Spleen (tissue), 7 donors: Measurements from ENCODE around the gene MYO5A.

Experiments used
- POLR2AphosphoS5 ChIP-seq, 3 donors: sonication (generic); formaldehyde crosslinking; IDR thresholded peaks; one replicate each; pipeline ENCODE4 v1.5.1; 2017; ENCODE audit warnings: antibody characterized with exemption in 3 of 3
- TF ChIP-seq, protein P1 (sequence below), 11 experiments: fragments of 200-600 bp in 7 of 11; fragments of 450-650 bp in 4 of 11; sonication (generic) in 4 of 11; IDR thresholded peaks in 8 of 11; conservative IDR thresholded peaks in 3 of 11; 1 replicate in 7 of 11; 2 replicates in 4 of 11; pipeline versions ENCODE4 v1.4.0 to v1.8.0; 2016 to 2021; ENCODE audit warnings: antibody characterized with exemption in 11 of 11, inconsistent platforms in 4 of 11, mild to moderate bottlenecking in 1 of 11
- donor health status: DM: no; HTN: no; CAD: no; lungs with moderate emphysema.
- donor health status: DM: no; HTN: no; CAD: no.
- donor health status: DM: no; HTN: no; CAD: no.

DNA sequence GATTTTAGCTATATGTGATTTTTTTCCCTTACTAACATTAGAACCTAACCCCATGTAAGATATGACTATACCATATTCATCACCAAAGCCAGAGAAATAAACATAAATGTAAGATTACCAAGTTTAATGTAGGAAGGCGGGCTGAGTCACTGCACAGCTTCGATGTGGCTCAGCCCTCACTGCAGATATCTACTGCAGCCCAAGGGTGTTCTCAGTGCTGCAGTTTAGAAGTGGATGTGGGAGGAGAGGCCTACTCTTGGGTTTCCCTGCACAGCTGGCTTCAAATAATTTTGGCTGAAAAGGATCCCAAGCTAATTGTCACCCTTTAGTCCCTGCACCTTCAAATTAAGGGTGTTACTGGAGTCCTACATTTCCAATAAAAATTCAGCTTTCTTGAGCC is 30.9 kb upstream of the MYO5A start:
- TF ChIP-seq POLR2AphosphoS5 (IDR thresholded peaks at IDR 0.05), result no peak
- TF ChIP-seq, protein P1, sequence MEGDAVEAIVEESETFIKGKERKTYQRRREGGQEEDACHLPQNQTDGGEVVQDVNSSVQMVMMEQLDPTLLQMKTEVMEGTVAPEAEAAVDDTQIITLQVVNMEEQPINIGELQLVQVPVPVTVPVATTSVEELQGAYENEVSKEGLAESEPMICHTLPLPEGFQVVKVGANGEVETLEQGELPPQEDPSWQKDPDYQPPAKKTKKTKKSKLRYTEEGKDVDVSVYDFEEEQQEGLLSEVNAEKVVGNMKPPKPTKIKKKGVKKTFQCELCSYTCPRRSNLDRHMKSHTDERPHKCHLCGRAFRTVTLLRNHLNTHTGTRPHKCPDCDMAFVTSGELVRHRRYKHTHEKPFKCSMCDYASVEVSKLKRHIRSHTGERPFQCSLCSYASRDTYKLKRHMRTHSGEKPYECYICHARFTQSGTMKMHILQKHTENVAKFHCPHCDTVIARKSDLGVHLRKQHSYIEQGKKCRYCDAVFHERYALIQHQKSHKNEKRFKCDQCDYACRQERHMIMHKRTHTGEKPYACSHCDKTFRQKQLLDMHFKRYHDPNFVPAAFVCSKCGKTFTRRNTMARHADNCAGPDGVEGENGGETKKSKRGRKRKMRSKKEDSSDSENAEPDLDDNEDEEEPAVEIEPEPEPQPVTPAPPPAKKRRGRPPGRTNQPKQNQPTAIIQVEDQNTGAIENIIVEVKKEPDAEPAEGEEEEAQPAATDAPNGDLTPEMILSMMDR (IDR thresholded peaks at IDR 0.05 in 8 of 11, conservative IDR thresholded peaks at IDR 0.05 in 3 of 11), result no peak
